NCI-H1048 (cell line): Measurements from ENCODE around the gene NGF.
"Not testable (repeated sequence)": the region's sequence is repeated elsewhere in the genome, so short reads cannot be mapped to it uniquely, and the experiment has no call there.

ENCODE experiments used
- DNase-seq: peaks from one replicate; lab custom pipeline; 2025; lab: John Stamatoyannopoulos, UW

The NGF gene

GRCh38 chr1:115337633-115338456 lies at the start of gene NGF:
TSS of gene NGF (minus strand) at chr1:115338249. CDS start at chr1:115286795, 51,454 bp downstream.
- DNase-seq = no peak

DNA sequence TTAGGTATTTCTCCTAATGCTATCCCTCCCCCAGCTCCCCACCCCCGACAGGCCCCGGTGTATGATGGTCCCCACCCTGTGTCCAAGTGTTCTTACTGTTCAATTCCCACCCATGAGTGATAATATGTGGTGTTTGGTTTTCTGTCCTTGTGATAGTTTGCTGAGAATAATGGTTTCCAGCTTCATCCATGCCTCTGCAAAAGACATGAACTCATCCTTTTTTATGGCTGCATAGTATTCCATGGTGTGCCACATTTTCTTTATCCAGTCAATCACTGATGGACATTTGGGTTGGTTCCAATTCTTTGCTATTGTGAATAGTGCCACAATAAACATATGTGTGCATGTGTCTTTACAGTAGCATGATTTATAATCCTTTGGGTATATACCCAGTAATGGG lies 45.4 kb upstream of the NGF start:
- not testable (repeated sequence) for DNase-seq

- no peak for DNase-seq
Observed at GRCh38 chr1:115379943-115380342, 41.9 kb upstream of the NGF start.

DNA sequence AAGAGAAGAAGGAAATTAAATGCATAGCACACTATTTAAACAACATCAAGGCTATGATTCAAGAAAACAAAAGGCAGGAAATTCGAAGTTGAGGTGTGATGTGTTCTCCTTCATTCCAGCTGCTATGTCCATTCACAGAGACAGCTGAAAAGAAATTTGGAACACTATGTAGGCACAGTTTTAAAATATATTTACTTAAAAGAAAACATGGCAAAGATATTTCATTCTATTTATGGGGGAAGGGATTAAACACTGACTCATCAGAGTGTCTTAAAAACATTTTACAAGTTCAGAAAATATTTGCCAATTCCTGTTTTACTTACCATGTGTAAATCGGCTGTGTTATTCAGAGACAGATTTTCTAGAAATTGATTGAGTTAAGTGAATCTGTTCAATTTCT lies 39.4 kb upstream of the NGF start:
- DNase-seq = no peak

- DNase-seq = no peak
Observed at GRCh38 chr1:115374598-115374997, 36.5 kb upstream of the NGF start.

- no peak for DNase-seq
Observed at GRCh38 chr1:115373305-115373704, 35.3 kb upstream of the NGF start.

GRCh38 chr1:115365738-115366137 lies 27.7 kb upstream of the NGF start:
- DNase-seq = no peak

DNA sequence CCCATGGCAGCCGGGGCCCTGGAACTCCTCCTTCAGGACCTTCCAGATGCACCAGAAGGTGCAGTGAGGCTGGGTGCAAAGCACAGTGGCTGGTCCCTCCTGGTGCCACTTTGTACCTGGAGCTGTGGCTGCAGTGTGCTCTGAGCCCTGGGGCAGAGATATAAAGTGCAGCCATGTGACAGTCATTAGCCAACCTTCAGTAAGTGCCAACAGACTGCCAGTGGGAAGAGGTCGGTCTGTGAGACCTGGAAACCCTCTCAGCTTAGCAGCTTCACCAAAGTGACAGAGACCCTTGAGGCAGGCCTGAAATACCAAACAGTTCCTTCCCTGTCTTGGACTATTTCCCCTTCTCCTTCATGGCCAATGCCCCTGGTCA lies 26.7 kb upstream of the NGF start:
- DNase-seq = no peak

DNA sequence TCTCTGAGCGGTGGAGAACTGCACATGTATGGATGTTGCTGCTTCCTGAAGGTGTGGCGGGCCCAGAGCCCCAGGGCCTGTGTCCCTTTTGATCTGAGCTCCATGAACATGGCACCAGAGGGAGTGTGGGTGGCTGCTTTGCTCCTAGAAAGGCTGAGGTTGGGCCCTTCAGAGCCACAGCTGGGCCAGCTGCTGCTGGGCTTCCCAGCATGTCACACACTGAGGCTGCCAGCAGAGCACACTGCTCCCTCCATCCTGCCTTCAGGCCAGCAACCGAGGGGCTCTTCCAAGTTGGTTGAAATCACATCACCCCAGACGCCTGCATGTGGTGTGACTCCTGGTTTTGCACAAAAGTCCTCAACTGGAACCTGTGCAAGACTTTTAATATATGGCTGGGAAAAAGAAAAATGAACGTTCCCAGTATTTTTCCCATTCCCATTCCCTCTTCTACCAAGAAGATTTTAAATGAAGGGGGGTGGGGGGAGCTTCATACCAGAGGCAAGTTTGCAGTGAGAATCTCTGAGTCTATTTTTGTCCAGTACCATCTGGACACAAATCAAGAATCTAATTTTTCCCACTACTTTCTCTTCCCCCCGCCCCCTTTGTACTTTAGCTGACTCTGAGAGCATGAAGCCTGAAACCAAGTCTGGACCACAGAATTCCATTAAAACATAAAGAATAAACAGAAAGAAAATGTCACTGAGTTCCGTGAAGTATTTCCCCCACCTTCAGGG lies 26.2 kb upstream of the NGF start:
- DNase-seq = no peak

GRCh38 chr1:115363171-115363570 lies 25.1 kb upstream of the NGF start:
- no peak for DNase-seq

GRCh38 chr1:115360505-115361129 lies 22.6 kb upstream of the NGF start:
- DNase-seq = not testable (repeated sequence)

- not testable (repeated sequence) for DNase-seq
Observed at GRCh38 chr1:115359787-115360452, 21.9 kb upstream of the NGF start.

- DNase-seq = no peak
Observed at GRCh38 chr1:115356356-115356755, 18.3 kb upstream of the NGF start.

DNA sequence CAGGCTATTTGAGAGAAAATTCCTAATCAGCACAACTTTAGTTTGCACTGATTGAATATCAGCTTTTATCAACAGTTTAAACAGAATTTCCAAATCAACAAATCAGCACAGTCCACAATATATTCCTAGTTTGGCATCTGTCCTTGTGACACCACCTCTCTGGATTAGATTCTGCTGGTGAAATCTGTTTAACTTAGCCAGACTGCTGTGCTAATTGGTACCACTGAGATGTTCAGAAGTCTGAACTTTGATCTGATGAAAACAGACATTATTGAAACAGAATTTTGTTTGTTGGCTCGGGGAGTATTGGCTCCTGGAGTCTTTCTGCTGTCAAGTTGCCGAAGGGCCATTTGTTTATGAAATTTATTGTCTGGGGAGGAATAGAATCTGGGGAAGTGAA lies 17.0 kb upstream of the NGF start:
- no peak for DNase-seq

- no peak for DNase-seq
Observed at GRCh38 chr1:115351143-115351542, 13.1 kb upstream of the NGF start.

DNA sequence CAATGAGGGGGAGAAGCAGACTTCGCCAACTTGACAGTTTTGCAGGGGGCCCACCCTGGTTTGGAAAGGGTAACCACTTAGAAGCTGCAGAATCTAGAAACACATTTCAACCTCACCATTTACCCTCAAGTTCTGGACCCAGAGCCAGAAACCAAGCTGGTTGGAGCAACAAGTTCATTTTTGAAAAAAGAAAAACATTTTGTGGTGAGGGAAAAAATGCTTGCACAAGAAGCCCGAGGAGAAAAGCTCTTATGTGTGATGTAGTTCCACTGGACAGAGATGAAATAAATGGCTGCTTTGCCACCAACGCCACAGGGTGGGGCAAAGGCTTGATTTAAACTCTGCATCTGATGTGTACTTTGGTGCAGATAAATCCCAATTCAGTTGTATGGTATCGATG lies 10.6 kb upstream of the NGF start:
- no peak for DNase-seq

DNA sequence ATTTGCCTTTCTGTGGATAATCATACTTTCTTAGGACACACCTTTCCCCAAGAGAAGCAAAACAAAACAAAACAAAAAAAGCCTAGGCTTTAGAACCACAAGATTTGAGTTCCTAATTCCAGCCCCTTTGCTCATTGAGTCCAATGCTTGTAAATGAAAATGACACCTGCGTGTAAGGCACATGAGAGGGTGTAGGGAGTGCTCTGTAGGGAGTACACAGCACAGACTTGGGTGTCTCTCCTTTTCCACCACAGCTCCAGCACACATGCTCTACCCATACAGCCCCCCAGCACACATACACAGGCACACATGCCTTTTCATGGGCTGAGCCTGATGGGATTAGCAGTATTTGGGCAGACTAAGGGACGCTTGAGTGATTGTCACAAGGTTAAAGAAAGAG lies 9.2 kb upstream of the NGF start:
- DNase-seq = no peak

DNA sequence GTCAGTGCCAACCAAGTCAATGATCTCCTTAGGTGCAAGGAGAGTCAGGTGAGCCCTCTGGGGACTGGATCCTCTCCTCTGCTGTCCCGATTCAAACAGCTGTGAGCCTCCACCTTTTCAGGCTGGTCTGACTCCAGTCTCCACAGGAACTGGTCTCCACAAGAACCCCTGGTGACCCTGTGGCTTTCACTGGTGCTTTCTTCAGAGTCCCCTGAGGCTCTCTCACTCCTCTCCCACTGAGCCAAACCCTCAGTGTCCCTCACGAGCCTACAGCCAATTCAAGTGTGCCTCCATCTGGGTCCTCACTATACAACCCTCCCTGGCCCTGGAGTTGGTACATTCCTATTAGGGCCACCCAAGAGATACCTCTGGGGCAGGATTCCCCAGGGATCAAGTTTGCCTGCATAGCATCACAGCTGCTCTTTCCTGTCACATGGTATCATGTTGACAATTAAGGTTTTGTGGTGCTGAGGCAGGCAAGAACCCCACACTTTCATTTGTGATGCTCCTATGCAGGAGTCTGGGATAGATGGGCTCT lies 5.2 kb upstream of the NGF start:
- DNase-seq = no peak

GRCh38 chr1:115341948-115342347 lies 3.9 kb upstream of the NGF start:
- no peak for DNase-seq

DNA sequence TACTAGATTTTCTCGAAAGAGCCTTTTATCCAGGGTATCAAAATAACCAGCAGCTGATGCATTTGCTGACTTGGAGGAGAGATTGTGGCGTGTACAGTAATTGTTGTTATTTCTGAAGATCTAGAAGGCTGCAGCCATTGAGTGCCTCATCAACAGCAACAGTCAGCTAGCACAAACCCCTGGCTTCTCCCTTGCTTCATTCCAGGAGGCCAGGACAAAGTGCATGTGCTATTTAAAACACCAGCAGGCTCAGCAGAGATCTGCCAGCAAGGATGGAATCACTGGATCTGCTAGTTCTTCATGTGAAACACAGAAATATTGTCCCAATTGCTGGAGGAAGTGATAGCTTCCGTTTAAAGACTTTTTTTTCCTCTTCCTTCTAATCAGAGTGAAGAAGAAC lies 2.8 kb upstream of the NGF start:
- no peak for DNase-seq

DNA sequence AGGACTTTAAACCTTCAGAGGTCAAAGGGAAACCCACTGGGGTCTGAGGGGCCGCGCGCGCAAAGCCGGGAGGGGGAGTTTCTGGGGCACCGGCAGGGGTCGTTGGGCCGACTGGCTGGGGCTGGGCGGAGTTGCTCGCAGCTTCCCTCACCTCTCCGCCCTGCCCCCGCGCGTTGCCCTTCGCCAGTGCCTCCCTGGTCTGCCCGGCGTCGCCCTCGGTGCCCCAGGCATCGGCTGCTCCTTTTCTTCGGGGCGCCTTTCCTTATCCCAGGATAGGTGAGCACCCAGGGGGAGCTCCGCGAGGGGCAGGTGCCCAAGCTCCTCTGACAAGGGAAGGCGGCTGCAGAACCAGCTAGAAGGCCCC lies 390 bp upstream of the NGF start:
- DNase-seq = no peak

- DNase-seq = no peak
Observed at GRCh38 chr1:115337276-115337632, 795 bp downstream of the NGF start.
